Measurements from ENCODE around the gene NBAS. TPM values are rescaled to one million over a fixed set of nuclear protein-coding genes. Genes with fewer than 3 reads are reported as not detected.
"Not testable (repeated sequence)": the region's sequence is repeated elsewhere in the genome, so short reads cannot be mapped to it uniquely, and the experiment has no call there.

The NBAS gene
- total and polyA plus RNA-seq, 2 donors (not counting 3 experiments of a cell fraction or from before 2014, with no cell fraction given): 29.4 to 43.0 TPM

DNA sequence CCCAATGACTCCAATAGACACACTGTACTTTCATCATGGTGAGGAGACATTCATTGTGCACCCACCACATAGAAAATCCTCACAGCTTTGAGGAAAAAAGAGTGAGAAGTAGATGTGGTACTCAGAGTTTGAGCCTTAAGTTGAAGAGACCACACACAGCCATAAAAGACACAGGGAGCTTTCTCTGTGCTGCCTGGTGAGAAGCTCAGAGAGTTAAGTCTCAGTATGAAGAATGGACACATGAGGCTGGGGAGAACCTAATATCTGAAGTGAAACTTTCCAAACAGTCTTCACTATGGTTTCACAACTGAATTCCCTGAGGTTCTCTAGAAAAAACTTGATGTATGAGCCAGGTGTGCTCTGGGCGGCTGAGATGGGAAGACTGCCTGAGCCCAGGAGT, 237.9 kb downstream of the NBAS start:
- Histone ChIP-seq H3K27ac (ENCODE audit: insufficient read depth, low read depth, low read length) (no peak overlapping the region), H3K27me3 (ENCODE audit: control insufficient read depth in 2 of 2, insufficient read depth in 2 of 2, low read length in 2 of 2) (no peaks in the 10 kb centered on the region), H3K4me3 (replicated peaks in 1 of 3; ENCODE audit: insufficient read depth in 1 of 3, low read depth in 1 of 3, low read length in 3 of 3) (no peak overlapping the region), H3K79me2 (ENCODE audit: control insufficient read depth, insufficient read depth, low read length) (no peaks in the 10 kb centered on the region), H3K4me1 (ENCODE audit: control insufficient read depth, extremely low read depth, insufficient read depth, low read length) (no peaks in the 10 kb centered on the region), H3K9me3 (replicated peaks; ENCODE audit: control insufficient read depth, insufficient read depth, low read length) (no peaks in the 10 kb centered on the region), H4K20me1 (replicated peaks; ENCODE audit: control insufficient read depth, extremely low read depth, insufficient read depth, low read length) (no peaks in the 10 kb centered on the region), H3K36me3 (ENCODE audit: control insufficient read depth in 2 of 2, extremely low read depth in 1 of 2, insufficient read depth in 2 of 2, low read length in 2 of 2) (no peaks in the 10 kb centered on the region), H2AFZ (ENCODE audit: low read depth, low read length) (no peak overlapping the region), H3K4me2 (ENCODE audit: insufficient read depth, low read length) (no peak overlapping the region), H3K9ac (replicated peaks; ENCODE audit: extremely low read depth, insufficient read depth, low read length) (no peak overlapping the region), H3K9me1 (replicated peaks; ENCODE audit: control insufficient read depth, extremely low read depth, insufficient read depth, low read length) (no peaks in the 10 kb centered on the region)
- TF ChIP-seq POLR2AphosphoS5 (IDR thresholded peaks at IDR 0.05; ENCODE audit: insufficient read depth, low read depth, low read length): no peak
- TF ChIP-seq POLR2A (IDR thresholded peaks at IDR 0.05; ENCODE audit: low read depth, low read length): no peak
- TF ChIP-seq MYC (IDR thresholded peaks at IDR 0.05; ENCODE audit: low read depth, low read length): no peak
- TF ChIP-seq JUN (IDR thresholded peaks at IDR 0.05; ENCODE audit: borderline replicate concordance, insufficient read depth, insufficient read length, low read depth): no peak
- TF ChIP-seq CTCF (IDR thresholded peaks at IDR 0.05; ENCODE audit: extremely low read depth in 1 of 2, insufficient read depth in 1 of 2, low read depth in 1 of 2, low read length in 2 of 2): no peak
- no peak for TF ChIP-seq GATA2 (IDR thresholded peaks at IDR 0.05; ENCODE audit: insufficient read depth, insufficient read length, low read depth, low read length)
- TF ChIP-seq EZH2 (IDR thresholded peaks at IDR 0.05; ENCODE audit: borderline replicate concordance, low read depth, low read length, severe bottlenecking): no peak
- intact Hi-C loops (cut with micrococcal nuclease) (no loop called here), dilution Hi-C loops (cut with MboI; ENCODE audit: extremely low pct_ligation_motif_present, low sequenced_read_pairs) (no loop called here)
- no peak for FAIRE-seq
- no peak for DNase-seq (ENCODE audit: low read depth, low spot score)
- BruUV-seq (replicated peaks): no TSS peak
- POLR2A ChIA-PET: no interaction called here
- CTCF ChIA-PET: no interaction called here

DNA sequence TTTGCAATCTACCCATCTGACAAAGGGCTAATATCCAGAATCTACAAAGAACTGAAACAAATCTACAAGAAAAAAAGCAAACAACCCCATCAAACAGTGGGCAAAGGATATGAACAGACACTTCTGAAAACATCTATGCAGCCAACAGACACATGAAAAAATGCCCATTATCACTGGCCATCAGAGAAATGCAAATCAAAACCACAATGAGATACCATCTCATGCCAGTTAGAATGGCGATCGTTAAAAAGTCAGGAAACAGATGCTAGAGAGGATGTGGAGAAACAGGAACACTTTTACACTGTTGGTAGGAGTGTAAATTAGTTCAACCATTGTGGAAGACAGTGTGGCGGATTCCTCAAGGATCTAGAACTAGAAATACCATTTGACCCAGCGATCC, 239.7 kb downstream of the NBAS start:
- H3K4me1 ChIP-seq (ENCODE audit: control insufficient read depth, extremely low read depth, insufficient read depth, low read length); CTCF ChIA-PET; H3K9me3 ChIP-seq (replicated peaks; ENCODE audit: control insufficient read depth, insufficient read depth, low read length); H3K9ac ChIP-seq (replicated peaks; ENCODE audit: extremely low read depth, insufficient read depth, low read length); POLR2A ChIA-PET; H3K27ac ChIP-seq (ENCODE audit: insufficient read depth, low read depth, low read length); H3K9me1 ChIP-seq (replicated peaks; ENCODE audit: control insufficient read depth, extremely low read depth, insufficient read depth, low read length); H3K36me3 ChIP-seq (ENCODE audit: control insufficient read depth in 2 of 2, extremely low read depth in 1 of 2, insufficient read depth in 2 of 2, low read length in 2 of 2); FAIRE-seq; H4K20me1 ChIP-seq (replicated peaks; ENCODE audit: control insufficient read depth, extremely low read depth, insufficient read depth, low read length); BruUV-seq (replicated peaks); H2AFZ ChIP-seq (ENCODE audit: low read depth, low read length); H3K27me3 ChIP-seq (ENCODE audit: control insufficient read depth in 2 of 2, insufficient read depth in 2 of 2, low read length in 2 of 2); intact Hi-C loops (cut with micrococcal nuclease); dilution Hi-C loops (cut with MboI; ENCODE audit: extremely low pct_ligation_motif_present, low sequenced_read_pairs); H3K4me3 ChIP-seq (replicated peaks in 1 of 3; ENCODE audit: insufficient read depth in 1 of 3, low read depth in 1 of 3, low read length in 3 of 3); DNase-seq (ENCODE audit: low read depth, low spot score); H3K4me2 ChIP-seq (ENCODE audit: insufficient read depth, low read length); H3K79me2 ChIP-seq (ENCODE audit: control insufficient read depth, insufficient read depth, low read length): not testable (repeated sequence)

Data from endothelial cell of umbilical vein (primary cell).